GM19351 (cell line): ENCODE data around the gene TNNT3.

Experiments
- ATAC-seq: cut with Tn5 transposase; IDR thresholded peaks from one replicate; pipeline ENCODE4 v1.9.1; 2021; ENCODE audit warnings: mild to moderate bottlenecking, moderate library complexity; ENCODE audit not compliant: unreplicated experiment

Gene TNNT3

DNA sequence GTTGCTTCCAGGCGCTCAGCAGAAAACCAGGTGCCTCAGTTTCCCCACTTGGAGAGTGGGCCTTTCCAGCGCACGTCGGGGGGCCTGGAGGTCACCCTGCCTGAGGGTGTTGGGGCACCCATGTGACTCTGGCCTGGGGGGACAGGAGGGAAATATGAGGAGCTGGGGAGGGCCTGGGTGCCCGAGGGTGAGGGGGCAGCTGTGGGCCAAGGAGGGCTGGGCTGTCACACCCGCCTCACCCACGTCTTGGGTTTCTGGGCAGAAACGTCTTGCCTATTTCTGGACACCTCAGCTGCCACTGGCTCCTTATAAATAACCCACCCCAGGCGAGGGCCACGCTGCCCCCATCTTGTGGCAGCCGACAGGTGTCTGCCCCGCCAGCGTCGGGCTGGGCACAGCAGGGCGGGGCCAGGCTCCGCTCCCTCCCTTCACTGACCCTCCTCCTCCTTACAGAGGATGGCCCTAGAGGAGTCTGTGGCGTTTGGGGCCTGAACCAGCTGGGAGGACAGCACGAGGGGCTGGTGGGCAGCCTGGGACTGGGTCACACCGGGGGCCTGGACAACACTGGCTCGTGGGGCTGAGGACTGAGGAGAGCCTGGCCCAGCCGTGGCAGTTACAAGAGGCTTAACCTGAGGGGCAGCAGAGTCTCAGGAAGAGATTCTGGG, 1.5 kb downstream of the TNNT3 start:
- ATAC-seq, result no peak

DNA sequence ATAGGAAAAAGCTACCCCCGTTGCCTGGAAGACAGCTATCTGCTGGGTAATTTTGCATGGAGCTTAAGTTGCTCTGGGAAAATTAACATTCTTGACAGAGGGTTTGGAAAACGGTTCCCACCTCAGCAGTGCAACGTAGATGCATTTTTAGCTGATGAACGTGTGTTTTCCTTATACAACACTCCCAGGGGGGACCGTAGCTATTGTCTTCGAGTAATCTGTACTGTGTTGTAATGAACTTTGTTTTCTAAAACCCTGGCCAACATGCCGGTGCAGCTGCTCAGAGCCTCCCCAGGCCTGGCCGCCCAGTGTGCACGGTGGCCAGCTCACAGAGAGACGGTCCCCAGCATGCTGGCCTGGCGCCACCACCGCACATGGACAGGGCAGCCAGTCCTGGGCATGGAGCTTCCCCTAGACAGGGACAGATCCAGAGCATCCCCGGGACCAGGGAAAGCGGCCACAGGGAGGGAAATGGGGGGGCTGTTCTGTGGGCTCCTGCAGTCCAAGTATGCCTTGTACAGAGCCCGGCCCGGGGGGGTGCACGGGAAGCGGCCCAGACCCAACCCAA, 2.2 kb downstream of the TNNT3 start:
- no peak for ATAC-seq

DNA sequence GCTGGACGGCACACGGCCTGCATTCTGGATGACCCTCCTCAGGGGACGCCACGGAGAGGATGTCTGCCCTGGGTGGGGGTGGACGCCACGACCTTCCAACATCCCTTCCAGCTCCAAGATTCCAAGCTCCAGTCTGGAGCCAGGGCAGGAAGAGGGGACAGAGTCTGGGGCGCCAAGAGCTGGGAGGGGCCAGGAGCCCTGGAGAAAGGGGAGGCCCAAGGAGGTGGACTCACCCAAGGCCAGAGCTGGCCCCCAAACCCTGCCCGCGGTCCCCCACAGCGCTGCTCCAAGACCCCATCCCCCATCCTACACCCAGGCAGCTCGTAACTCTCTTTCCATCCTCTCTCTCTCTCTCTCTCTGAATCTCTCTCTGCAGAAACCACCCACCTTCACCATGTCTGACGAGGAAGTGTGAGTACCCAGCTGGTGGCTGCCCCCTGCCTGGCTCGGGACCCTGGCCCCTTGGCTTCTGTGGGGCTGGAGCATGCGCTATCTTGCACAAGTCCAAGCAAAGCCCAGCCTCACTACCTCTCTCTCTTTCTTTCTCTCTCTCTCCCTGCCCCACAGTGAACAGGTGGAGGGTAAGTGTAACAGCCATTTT, 3.1 kb downstream of the TNNT3 start:
- ATAC-seq, result no peak

DNA sequence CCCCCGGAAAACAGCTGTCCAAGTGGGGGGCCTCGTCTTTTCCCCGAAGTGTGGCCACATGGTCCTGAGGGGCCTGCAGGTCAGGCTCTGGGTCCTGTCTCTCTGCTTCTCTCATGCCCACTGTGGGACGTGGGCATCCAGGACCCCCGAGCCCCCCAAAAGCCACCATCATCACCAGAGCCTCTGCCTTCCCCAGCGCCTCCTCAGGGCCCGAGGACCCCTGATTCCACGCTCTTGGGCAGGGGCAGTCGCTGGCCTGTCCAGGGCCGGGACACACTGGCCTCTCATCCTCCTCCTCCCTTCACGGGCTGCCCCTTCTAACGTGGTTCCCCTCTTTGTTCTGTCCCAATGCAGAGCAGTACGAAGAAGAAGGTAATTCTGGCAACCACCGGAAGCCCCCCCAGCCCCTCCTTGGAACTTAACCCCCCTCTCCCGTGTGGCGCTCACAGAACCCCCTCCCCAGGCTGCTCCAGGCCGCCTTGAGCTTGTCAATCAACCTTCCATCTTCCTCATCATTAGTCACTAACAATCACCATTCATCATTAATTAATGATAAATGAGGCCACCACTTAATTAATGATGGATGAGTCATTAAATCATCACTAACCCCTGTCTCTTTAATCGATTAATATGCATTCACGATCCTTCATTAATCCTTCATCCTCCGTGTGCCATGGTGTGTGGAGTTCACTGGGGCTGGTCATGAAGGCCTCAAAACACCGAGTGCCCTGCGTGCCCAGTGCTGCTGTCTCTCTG, 3.9 kb downstream of the TNNT3 start:
- ATAC-seq, result no peak

DNA sequence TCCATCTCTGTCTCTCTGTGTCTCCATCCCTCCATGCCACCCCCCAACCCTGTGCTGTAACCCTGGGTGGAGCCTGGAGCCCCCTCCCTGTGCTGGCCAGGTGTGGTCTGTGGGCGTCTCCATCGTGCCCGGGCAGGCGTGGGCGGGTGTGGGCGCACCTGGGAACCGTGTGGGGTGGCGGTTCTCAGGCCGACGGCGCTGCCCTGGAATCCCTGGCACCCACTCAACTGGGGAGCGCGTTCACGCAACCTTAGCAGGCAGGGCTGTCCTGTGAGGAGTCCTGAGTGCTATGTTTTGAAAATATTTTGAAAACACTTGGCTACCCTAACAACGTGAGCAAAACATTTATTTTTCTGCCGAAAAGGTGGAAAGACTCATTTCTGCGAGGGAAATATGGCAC, 4.7 kb downstream of the TNNT3 start:
- ATAC-seq, result no peak

DNA sequence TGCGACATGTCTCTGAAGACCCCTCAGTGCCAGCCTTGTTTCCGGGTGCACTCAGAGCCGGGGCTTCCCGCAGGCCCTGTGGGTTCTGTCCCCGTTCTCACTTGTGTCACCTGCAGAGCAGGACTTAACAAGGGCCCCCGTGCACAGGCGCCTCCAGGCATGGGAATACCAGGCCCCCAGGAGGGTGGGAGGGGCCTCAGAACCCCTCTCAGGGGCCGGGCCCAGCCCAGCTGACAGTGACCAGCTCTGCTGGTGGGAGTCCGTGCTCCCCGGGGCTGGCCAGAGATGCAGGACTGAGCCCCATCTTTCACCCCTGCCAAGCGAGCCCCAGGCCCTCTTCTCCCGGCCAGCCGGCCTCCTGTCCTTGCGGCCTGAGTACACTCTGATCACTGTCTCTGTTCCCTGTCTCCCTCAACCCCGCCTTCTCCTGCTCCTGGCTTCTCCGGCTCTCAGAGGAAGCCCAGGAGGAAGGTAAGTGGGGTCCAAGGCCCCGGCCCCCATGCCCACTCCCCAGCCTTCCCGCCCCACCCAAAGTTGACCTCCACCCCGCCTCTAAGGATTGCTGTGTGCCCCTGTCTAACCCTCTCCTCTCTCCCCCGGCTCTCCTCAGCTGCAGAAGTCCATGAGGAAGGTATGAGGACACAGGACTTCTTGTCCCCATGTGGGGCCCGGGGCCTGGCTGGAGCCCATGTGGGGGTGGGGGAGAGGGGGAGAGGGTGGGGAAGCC, 5.3 kb downstream of the TNNT3 start:
- ATAC-seq, result no peak

DNA sequence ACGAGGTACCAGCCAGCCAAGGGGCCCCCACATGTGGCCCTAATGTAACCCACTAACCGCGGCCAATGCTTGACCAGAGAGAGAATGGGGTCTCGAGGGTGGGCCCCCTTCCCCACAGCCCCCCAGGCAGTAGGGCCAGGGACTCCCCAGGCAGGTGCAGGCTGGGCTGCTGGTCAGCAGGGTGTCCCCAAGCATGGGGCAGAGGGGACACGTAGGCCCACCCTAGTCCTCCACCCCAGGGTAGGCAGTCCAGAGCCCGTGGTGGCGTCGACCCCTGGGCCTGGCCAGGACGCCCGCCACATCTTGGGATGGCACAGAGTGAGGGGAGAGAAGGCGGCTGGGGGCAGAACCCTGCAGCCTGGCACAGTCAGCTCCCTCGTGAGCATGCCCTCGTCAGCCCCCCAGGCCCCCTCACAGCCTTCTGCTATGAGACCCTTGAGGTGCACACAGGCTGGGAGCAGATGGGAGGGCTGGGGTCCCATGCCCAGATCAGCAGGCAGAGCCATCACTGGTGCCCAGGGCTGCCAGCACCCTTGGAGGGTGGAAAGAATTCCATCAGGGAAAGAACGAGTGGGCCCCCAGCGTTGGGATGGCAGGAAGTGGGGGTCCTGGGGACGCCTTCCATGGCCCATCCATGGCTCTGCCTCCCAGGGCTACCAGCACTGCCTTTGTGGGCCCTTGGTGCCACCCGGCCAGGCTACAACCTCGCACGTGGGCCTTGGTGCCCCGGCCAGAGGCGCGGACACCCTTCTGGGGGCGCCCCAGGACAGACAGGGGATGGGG, 6.1 kb downstream of the TNNT3 start:
- no peak for ATAC-seq

DNA sequence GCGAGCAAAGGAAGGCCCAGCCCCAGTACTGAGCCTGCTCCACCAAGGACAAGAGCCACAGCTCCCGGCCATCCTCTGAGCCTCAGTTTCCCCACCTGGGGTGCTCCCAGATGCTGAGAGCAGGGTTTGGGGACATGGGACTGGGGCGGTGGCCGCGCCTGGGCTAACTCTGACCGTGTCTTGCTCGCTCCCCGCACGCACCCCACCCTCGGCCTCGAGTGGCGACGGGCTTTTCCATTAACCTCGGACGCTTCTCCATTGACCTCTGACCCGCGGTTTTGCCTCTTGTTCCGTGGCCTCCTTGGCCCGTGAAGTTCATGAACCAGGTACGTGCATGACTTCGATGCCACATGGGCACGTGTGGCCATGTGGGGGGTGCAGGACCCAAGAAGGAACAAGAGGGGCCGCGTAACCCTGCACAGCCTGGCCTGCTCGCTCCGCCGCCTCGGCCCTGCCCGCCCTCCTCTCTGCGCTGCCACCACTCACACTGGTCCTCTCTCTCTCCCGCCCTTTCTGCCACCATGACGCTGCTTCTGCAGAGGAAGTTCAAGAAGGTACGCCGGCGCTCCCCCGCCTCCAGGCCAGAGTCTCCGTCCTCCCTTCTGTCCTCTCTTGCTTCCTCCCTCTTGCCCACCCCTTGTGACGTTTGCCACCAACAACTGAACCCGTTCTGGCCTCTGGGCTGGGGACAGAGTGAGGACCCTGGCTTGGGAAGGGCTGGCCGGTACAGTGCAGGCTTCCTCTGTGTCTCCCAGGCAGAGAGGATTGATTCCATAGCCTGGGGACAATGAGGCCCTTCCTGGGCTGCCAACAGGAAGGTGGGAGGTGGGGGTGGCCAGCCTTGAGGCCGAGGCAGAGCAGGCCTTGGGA, 6.9 kb downstream of the TNNT3 start:
- ATAC-seq, result no peak

DNA sequence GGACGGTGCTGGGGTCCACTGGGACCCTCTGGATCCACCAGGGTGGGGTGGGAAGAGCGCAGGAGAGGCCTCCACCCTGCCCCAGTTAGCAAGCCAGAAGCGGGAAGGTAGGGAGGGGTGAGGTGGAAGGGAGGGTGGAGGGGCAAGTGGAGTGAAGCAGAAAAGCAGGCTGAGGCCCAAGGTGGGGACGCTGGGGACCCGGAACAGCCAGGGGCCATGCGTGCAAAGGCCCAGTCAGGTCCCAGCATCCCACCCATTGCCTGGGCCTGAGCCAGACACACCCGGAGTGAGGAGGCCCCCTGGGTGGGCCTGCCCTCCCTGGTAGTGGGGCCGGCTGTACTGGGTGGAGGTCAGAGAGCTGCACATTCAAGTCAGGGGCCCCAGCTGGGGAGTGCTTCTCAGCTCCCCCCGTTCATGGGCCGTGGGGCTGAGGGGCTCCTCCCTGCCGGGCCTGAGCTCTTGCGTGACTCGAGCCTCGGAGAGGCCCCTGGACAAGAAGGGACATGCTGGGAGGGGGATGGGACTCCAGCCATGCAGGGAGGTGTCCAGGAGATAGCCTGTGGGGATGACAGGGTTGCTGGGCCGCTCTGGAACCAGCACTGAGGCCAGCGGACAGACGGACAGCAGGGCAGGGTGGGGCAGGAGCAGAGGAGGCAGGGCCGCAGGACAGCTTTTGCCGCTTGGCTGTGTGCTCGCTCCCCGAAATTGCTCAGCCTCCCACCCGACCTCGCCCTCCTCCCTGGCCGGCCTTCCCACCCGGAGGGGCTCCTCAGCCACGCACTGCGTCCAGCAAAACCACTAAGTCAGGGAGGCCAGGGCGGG, 7.7 kb downstream of the TNNT3 start:
- no peak for ATAC-seq

DNA sequence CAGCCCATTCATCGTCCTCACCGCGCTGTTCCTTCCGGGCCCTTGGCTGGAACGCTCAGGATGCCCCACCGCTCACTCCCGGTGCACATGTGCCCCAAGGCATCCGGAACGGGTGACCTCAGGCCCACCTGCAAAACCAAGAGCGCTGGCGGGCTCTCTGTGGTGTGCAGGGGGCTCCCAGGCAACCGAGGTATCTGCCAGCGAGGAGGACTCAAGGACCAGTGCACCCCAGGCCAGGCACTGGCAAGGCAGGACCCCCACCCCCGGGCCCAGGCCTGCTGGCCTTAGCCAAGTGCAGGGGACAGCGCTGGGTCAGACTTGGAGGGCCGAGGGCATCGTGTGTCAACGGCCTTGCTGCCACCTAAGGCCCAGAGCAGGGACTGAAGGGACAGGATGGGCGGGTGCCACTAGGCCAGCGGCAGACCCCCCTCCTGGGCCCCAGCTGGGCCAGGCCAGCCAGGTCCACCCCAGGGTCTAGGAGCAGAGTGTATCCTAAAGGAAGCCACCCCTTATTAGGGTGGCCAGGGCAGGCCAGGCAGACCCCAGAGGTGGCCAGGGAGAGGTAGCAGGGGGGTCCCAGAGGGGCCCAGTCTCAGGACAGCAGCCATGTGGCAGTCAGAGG, 8.5 kb downstream of the TNNT3 start:
- ATAC-seq, result no peak

DNA sequence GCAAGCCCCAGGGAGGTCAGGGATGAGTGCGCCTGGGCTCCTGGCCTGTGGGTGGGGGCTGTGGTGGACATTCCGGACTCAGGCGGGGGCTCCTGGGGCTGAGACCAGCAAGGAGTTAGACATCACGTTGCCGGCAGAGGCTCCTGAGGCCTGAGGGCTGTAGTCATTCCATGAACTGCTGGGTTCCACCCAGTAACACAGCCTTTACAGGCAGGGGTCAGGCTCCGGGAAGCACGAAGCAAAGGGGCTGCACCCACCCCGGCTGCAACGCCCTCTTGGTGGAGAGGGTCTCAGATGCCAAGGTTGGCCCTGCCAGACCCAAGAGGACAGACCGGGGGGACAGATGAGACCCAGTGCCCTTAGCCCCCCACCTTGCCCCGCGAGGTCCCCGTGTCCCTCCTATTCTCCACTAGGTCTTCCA, 9.0 kb downstream of the TNNT3 start:
- ATAC-seq, result no peak

DNA sequence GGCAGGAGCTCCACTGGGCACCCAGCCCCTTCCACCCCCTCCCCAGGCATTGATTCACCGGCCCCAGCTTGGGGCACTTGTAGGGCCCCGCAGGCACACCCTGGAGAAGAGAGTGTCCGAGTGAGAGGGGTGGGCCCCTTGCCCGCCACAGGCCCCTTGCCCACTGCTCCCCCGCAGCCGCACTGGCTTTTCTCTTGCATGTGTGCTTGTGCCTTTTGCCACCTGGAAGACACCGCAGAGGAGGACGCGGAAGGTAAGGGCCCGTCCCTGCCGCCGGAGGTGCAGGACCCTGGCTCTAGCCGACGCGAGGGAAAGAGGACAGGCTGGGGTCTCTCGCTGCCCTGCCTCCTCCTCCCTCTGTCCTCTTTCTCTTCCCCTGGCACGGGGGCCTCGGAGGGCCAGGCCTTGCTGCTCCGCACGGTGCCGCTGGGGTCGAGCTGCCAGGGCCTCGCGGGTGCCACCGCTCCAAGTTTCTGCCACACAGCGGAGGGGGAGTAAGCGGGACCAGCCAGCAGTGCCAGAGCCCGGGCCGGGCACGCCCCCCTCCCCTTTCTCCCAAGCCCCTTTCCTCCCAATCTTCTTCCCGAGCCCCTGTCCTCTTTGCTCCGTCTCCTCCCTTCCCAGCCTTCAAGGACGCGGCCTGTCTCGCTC, 9.5 kb downstream of the TNNT3 start:
- no peak for ATAC-seq

DNA sequence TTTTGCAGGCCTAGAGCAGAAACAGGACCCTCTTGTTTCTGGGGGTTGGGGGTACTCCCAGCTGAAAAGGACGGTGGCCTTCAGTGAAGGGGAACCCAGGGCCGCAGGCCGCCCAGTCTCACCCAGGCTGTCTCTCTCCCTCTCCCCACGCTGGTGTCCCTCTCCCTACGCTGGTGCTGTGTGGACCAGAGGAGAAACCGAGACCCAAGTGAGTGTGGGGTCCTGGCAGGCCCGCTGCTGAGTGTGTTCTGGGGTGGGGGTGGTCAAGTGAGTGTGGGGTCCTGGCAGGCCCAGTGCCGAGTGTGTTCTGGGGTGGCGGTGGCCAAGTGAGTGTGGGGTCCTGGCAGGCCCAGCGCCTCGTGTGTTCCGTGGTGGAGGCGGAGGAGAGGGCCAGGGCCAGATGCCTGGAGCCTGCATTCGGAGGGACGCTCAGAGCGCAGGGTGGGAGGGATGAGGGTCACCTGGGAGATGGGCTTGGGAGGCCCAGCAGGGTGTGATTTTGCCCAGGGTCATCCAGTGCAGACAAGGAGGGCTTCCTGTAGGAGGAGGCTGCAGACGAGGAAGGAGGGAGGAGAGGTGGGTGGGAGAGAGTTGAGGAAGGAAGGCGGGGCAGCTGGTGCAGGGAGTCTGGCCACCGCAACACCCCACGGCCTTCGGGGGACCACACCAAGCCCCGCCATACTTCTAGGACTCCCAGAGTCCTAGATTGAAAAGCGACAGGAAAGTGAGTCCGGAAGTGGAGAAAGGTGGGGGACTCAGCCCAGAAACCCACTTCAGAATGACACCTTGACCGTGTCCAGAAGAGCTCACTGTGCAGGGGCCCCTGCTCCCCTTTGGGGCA, 10.3 kb downstream of the TNNT3 start:
- no peak for ATAC-seq

DNA sequence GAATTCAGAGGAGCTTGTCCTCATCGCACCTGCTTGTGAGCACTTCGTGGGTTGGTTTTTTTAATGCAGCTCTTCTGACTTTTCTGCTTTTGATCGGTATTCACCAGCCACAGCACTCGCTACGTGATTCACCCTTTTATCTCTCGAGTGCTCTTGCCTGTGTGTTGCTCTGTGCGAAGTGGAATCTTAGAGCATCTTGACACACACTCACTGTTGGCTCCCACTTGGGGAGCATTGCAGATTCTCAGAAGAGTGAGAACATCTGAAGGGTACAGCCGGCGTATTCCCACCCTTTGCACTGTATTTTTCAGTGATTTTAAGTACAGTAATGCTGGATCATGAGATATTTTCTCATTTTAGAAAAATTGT, 10.9 kb downstream of the TNNT3 start:
- ATAC-seq, result no peak

DNA sequence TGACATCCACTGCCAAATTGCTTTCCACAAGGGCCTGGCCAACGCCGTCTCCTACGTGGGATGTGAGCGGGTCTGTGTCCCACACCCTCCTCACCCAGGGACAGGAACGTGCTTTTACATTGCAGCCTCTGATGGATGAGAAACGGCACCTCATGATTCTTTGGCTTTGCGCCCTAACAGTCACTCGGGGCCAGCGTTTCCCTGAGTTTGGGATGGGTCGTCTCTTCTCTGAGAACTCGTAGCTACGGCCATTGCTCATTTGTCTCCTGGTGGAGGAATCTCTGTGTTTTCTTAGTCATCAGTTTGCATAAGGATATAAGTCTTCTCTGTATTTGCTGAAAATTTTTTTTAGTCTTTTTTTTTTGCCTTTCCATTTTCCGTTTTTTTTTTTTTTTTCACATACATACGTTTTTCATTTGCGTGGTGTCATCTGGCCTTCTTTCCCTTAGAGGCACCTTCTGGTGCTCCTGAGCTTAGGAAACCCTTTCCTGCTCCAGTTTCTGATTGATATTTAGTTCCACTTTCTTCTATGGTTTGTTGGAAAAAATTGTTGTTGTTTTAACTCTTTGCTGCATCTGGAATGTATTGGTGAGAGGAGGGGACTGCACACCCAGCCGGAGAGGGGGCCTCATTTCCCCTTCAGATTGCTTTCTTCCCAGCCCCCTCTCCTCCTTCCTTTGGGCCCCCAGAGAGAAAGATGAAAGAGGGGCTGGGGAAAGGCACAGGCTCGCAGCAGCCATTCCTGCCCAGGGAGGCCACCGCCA, 12.0 kb downstream of the TNNT3 start:
- no peak for ATAC-seq

DNA sequence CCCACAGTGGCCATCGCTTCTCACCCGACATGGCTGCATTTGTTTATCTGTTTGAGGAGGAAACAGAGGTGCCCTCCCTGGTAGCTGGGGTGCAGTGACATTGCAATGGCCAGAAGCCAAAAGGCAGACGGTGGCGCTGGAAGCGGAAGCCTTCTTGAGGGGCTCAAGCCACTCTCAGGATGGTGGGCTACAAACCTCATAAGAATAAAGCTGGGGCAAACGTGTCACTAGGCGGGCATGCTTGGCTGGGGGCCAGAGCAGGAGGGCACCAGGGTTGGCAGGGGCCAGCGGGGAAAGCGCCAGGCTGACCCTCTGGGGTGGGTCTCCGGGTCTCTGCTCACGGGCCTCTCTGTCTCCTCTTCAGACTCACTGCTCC, 12.6 kb downstream of the TNNT3 start:
- ATAC-seq, result no peak
